ENCODE data around the gene MSH2. TPM values are rescaled to one million over a fixed set of nuclear protein-coding genes. Genes with fewer than 3 reads are reported as not detected.
"Not testable (repeated sequence)": the region's sequence is repeated elsewhere in the genome, so short reads cannot be mapped to it uniquely, and the experiment has no call there.

Gene MSH2
- total and polyA plus RNA-seq, 2 of the 13 experiments (the other 11 are each of a cell fraction or from before 2014, with no cell fraction given), result 19.9 to 76.3 TPM

- TF ChIP-seq HMGXB4 (CRISPR knock-in tag; IDR thresholded peaks at IDR 0.05; ENCODE audit: borderline replicate concordance in 1 of 2, low read depth in 1 of 2), result 0 out of 4 replicates have a peak, but pooled peaks of 1 of the 2 experiments have one; percentile 24
- 0 out of 2 replicates have a peak, but pooled peaks have one; percentile 34 for TF ChIP-seq MED1 (CRISPR knock-in tag; IDR thresholded peaks at IDR 0.05)
- no peak for TF ChIP-seq ZFYVE20 (CRISPR knock-in tag; IDR thresholded peaks at IDR 0.05; ENCODE audit: borderline replicate concordance, low read depth)
- TF ChIP-seq TRIM24 (CRISPR knock-in tag; IDR thresholded peaks at IDR 0.05), result no peak
- TF ChIP-seq MIER3 (CRISPR knock-in tag; IDR thresholded peaks at IDR 0.05; ENCODE audit: borderline replicate concordance), result no peak
- TF ChIP-seq DRAP1 (CRISPR knock-in tag; IDR thresholded peaks at IDR 0.05), result no peak; the same call in 1 of the 2 replicates
- peak; percentile 70 for TF ChIP-seq SAP130 (CRISPR knock-in tag; IDR thresholded peaks at IDR 0.05; ENCODE audit: low read depth)
Measured at GRCh38 chr2:47360927-47361326, 42.0 kb upstream of the MSH2 start (continued).

GRCh38 chr2:47361505-47362229 is 41.3 kb upstream of the MSH2 start:
- peaks cover 45% of the 10 kb centered on the region for H3K4me1 ChIP-seq (ENCODE audit: insufficient read depth, low read length)
- H3K36me3 ChIP-seq (replicated peaks in 1 of 2; ENCODE audit: control insufficient read depth in 1 of 2, insufficient read depth in 2 of 2, low read length in 2 of 2); H3K27me3 ChIP-seq (ENCODE audit: control insufficient read depth in 1 of 2, insufficient read depth in 2 of 2, low read length in 2 of 2); in situ Hi-C loops (cut with HindIII; ENCODE audit: extremely low pct_ligation_motif_present, low pct_unique_long_range_greater_than_20kb); H4K20me1 ChIP-seq (ENCODE audit: insufficient read depth, low read length); H2AFZ ChIP-seq (ENCODE audit: low read length); H3K79me2 ChIP-seq (ENCODE audit: insufficient read depth, low read length); CTCF ChIA-PET (ENCODE audit: low intra/inter-chr PET ratio, low total read pairs); H3K9ac ChIP-seq (ENCODE audit: insufficient read depth, low read depth, low read length); H3K9me3 ChIP-seq (ENCODE audit: low read length); H3K4me3 ChIP-seq (replicated peaks in 1 of 3; ENCODE audit: insufficient read depth in 1 of 3, low read depth in 2 of 3, low read length in 3 of 3); BruUV-seq (replicated peaks); H3K27ac ChIP-seq (ENCODE audit: extremely low read length, insufficient read depth, low read length); FAIRE-seq; DNase-seq (ENCODE audit: low spot score): not testable (repeated sequence)
- POLR2A ChIA-PET, result interaction anchor here (1.0 to 5.7 kb wide), 3 partner anchors 17 to 41 kb away, joined by 3 to 48 read pairs (median 5); partner anchors contain the start of gene MSH2
- TF ChIP-seq CEBPG (CRISPR knock-in tag; IDR thresholded peaks at IDR 0.05), result peak; percentile 60
- 0 out of 2 replicates have a peak, but pooled peaks have one; percentile 33 for TF ChIP-seq TIGD3 (CRISPR knock-in tag; IDR thresholded peaks at IDR 0.05; ENCODE audit: borderline replicate concordance)
- 0 out of 2 replicates have a peak, but pooled peaks have one; percentile 19 for TF ChIP-seq NFKB2 (CRISPR knock-in tag; IDR thresholded peaks at IDR 0.05; ENCODE audit: borderline replicate concordance)
- TF ChIP-seq CEBPB (IDR thresholded peaks at IDR 0.05; ENCODE audit: borderline replicate concordance, low read depth, low read length), result peak; percentile 38; the same call in 1 of the 2 replicates
- intact Hi-C loops (cut with micrococcal nuclease; ENCODE audit: unreplicated experiment), result loop anchor here (1.0 kb wide), 1 partner anchor 16 kb away; no protein-coding TSS in a partner anchor
- 57% methylated on average over 10 of the region's 10 CpGs for WGBS (ENCODE audit: low lambda C conversion rate)
- ATAC-seq, result peak; percentile 12; the same call in 2 of the 3 replicates
- H3K4me2 ChIP-seq (ENCODE audit: low read depth, low read length), result peak overlapping the region; percentile 77
